Stomach (tissue), 9 donors: ENCODE measurements around the gene TSHZ2. TPM values are rescaled to one million over a fixed set of nuclear protein-coding genes. Genes with fewer than 3 reads are reported as not detected.

Experiments
- DNase-seq, 2 donors: peaks; one replicate each; pipeline versions ENCODE4 v3.0.0 to v3.0.0-alpha.2; 2013 to 2019
- H3K27ac ChIP-seq, 5 donors: fragments of 200-600 bp in 4 of 5; sonication (generic) in 4 of 5; one replicate each; pipeline ENCODE4 v1.5.1; 2013 to 2019; ENCODE audit warnings: mild to moderate bottlenecking in 1 of 5, moderate library complexity in 1 of 5
- H3K27me3 ChIP-seq, 3 donors: fragments of 200-600 bp; sonication (generic); one replicate each; pipeline ENCODE4 v1.5.1; 2017 to 2019; ENCODE audit warnings: mixed run types in 1 of 3
- H3K36me3 ChIP-seq, 4 donors: fragments of 200-600 bp; sonication (generic); 1 replicate in 3 of 4; 2 replicates in 1 of 4; pipeline ENCODE4 v1.5.1; 2016 to 2019
- H3K4me1 ChIP-seq, 4 donors: fragments of 200-600 bp; sonication (generic); one replicate each; pipeline ENCODE4 v1.5.1; 2016 to 2019
- H3K4me3 ChIP-seq, 4 donors: fragments of 200-600 bp; sonication (generic) in 3 of 4; one replicate each; pipeline ENCODE4 v1.5.1; 2016 to 2019; ENCODE audit warnings: mild to moderate bottlenecking in 1 of 4
- H3K9me3 ChIP-seq, 4 donors: fragments of 200-600 bp; sonication (generic); one replicate each; pipeline ENCODE4 v1.5.1; 2016 to 2019
- CTCF ChIP-seq, 7 experiments: fragments of 450-650 bp in 4 of 7; fragments of 200-600 bp in 3 of 7; sonication (generic) in 3 of 7; IDR thresholded peaks; one replicate each; pipeline ENCODE4 v1.5.1; 2016 to 2019; ENCODE audit warnings: antibody characterized with exemption in 7 of 7, control low read depth in 2 of 7, mild to moderate bottlenecking in 1 of 7
- EP300 ChIP-seq: sonication (generic); formaldehyde crosslinking; IDR thresholded peaks from one replicate; pipeline ENCODE4 v1.6.1; 2017; ENCODE audit warnings: antibody characterized with exemption
- POLR2A ChIP-seq, 4 donors: fragments of 450-650 bp; IDR thresholded peaks; one replicate each; pipeline ENCODE4 v1.6.1; 2016; ENCODE audit warnings: antibody characterized with exemption in 4 of 4, control low read depth in 2 of 4, mild to moderate bottlenecking in 1 of 4, moderate library complexity in 1 of 4
- POLR2AphosphoS5 ChIP-seq, 3 donors: sonication (generic); formaldehyde crosslinking; IDR thresholded peaks; one replicate each; pipeline ENCODE4 v1.6.1; 2016; ENCODE audit warnings: antibody characterized with exemption in 3 of 3
- WGBS, 5 donors: extraction: QIAGEN DNeasy Blood & Tissue Kit in 3 of 5; methylation state at CpG; one replicate each; pipeline versions ENCODE4 v1.1.5 to v1.1.7; 2013 to 2018; 5-methylcytosine and 5-hydroxymethylcytosine counted together
- intact Hi-C: fragments of 100-400 bp; cut with DNase I; formaldehyde crosslinking; loops from one replicate; pipeline ENCODE4 v1.15.1; 2023; ENCODE audit warnings: low total_unique reads
- polyA plus RNA-seq, 3 donors: library from polyadenylated mRNA; stranded (reverse); fragments of 200-250 nt; gene quantifications; one replicate each; pipeline ENCODE4 v1.2.3, GENCODE V29; 2013
- total RNA-seq, 5 donors: library from RNA; depleted of rRNA; stranded (reverse); fragments of >200 nt; gene quantifications; one replicate each; pipeline versions ENCODE4 v1.1.0 to v1.2.3, GENCODE V29; 2014 to 2016
- donor health status: healthy with polysubstance abuse.
- donor health status: Bipolar disorder and iron deficiency.
- donor health status: healthy.

The TSHZ2 gene
- total and polyA plus RNA-seq, 8 donors, result 2.9 to 20.5 (median 5.8) TPM

GRCh38 chr20:53448426-53448825, 476.3 kb downstream of the TSHZ2 start:
- no peak overlapping the region for H3K4me3 ChIP-seq
- H3K4me1 ChIP-seq, result no peaks in the 10 kb centered on the region
- WGBS, 5 donors, result 71 to 86% (median 78%) methylated on average over 1 of the region's 1 CpG
- TF ChIP-seq POLR2AphosphoS5 (IDR thresholded peaks at IDR 0.05) (no peak), EP300 (no peak), CTCF (IDR thresholded peaks at IDR 0.05) (no peak), POLR2A (IDR thresholded peaks at IDR 0.05) (no peak)
- DNase-seq, result no peak
- intact Hi-C loops, result no loop called here
- H3K9me3 ChIP-seq, result peaks cover 0 to 31% (median 20%) of the 10 kb centered on the region in 4 donors
- H3K27ac ChIP-seq, result no peak overlapping the region
- no peaks in the 10 kb centered on the region for H3K27me3 ChIP-seq
- H3K36me3 ChIP-seq, result no peaks in the 10 kb centered on the region

- Histone ChIP-seq H3K27me3 (no peaks in the 10 kb centered on the region), H3K9me3 (peaks cover 0 to 31% (median 20%) of the 10 kb centered on the region in 4 donors), H3K4me1 (no peaks in the 10 kb centered on the region), H3K4me3 (no peak overlapping the region), H3K27ac (no peak overlapping the region), H3K36me3 (no peaks in the 10 kb centered on the region)
- no peak for DNase-seq
- TF ChIP-seq CTCF (IDR thresholded peaks at IDR 0.05), result no peak
- TF ChIP-seq POLR2A (IDR thresholded peaks at IDR 0.05), result no peak
- no peak for TF ChIP-seq EP300
- TF ChIP-seq POLR2AphosphoS5 (IDR thresholded peaks at IDR 0.05), result no peak
- intact Hi-C loops, result no loop called here
Observed at GRCh38 chr20:53448875-53449274, 476.7 kb downstream of the TSHZ2 start.

- 86 to 91% (median 90%) methylated on average over 4 of the region's 4 CpGs for WGBS, 5 donors
- Histone ChIP-seq H3K27ac (no peak overlapping the region), H3K9me3 (peaks cover 0 to 38% (median 21%) of the 10 kb centered on the region in 4 donors), H3K36me3 (no peaks in the 10 kb centered on the region), H3K27me3 (no peaks in the 10 kb centered on the region), H3K4me1 (no peaks in the 10 kb centered on the region), H3K4me3 (no peak overlapping the region)
- intact Hi-C loops, result no loop called here
- no peak for DNase-seq
- TF ChIP-seq POLR2AphosphoS5 (IDR thresholded peaks at IDR 0.05) (no peak), EP300 (no peak), CTCF (IDR thresholded peaks at IDR 0.05) (no peak), POLR2A (IDR thresholded peaks at IDR 0.05) (no peak)
Observed at GRCh38 chr20:53453076-53453475, 480.9 kb downstream of the TSHZ2 start.

- intact Hi-C loops, result no loop called here
- Histone ChIP-seq H3K27me3 (no peaks in the 10 kb centered on the region), H3K4me1 (no peaks in the 10 kb centered on the region), H3K9me3 (peaks cover 0 to 23% (median 8%) of the 10 kb centered on the region in 4 donors), H3K36me3 (no peaks in the 10 kb centered on the region), H3K27ac (no peak overlapping the region), H3K4me3 (no peak overlapping the region)
- no peak for DNase-seq
- 78 to 95% (median 90%) methylated on average over 6 of the region's 6 CpGs for WGBS, 5 donors
- no peak for TF ChIP-seq POLR2A (IDR thresholded peaks at IDR 0.05)
- no peak for TF ChIP-seq POLR2AphosphoS5 (IDR thresholded peaks at IDR 0.05)
- TF ChIP-seq CTCF (IDR thresholded peaks at IDR 0.05), result no peak
- no peak for TF ChIP-seq EP300
Observed at GRCh38 chr20:53454675-53455276, 482.6 kb downstream of the TSHZ2 start.
